ENCODE data around the gene CA4. TPM values are rescaled to one million over a fixed set of nuclear protein-coding genes. Genes with fewer than 3 reads are reported as not detected.

The CA4 gene
- total RNA-seq, 1 experiment from 2014 or later: 6.7 TPM

DNA sequence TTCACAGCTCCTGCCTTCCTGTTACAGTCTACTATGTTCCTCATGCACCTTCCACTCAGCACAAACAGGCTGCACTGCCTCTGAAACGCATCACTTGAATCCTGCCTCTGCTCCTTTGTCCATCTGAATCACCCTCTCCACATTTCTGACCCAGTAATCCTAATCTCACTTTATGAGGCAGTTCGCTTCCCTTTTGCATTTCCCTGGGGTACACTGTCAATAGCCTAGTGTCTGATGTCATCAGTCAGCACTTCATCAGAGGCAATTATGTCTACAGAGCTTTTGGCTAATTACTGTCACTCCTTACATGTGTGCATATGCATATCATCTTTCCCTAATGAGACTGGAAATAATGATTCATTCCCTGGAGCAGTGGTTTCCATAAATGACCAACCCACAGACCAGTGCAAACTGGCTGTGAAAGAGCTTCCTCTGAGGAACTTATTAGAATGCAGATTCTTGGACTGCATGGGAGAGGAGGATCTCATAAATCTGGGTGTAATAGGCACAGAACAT, 23.6 kb downstream of the CA4 start:
- CTCF ChIA-PET: interaction anchor here (0.5 to 1.8 kb wide), 4 partner anchors 15 to 69 kb away, joined by 3 to 5 read pairs (median 3); no protein-coding TSS in a partner anchor
- no peak for DNase-seq (ENCODE audit: low spot score)

DNA sequence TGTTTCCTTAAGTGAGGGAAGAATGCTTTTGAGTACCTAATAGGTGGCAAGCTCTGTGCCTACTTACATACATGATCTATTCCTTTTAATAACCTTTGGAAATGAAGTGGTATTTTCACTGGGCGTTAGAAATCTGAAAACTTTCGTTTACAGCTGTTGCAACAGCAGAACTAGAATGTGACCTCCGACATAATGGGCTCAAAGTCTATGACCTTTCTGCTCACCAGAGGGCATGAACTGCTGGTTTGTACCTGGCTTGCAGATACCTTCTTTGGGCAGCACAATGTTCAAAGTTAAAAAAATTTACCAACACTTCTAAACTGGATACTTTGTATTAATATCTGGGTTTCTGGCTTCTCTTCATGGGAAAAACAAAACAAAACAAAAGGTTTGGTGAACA, 24.3 kb downstream of the CA4 start:
- DNase-seq (ENCODE audit: low spot score) (no peak), ATAC-seq (no peak)
- H3K4me3 Mint-ChIP-seq: no peak overlapping the region
- H3K36me3 Mint-ChIP-seq: peaks cover 20% of the 10 kb centered on the region
- H3K27me3 Mint-ChIP-seq (ENCODE audit: low read depth): no peaks in the 10 kb centered on the region
- TF ChIP-seq NFATC4 (CRISPR knock-in tag; IDR thresholded peaks at IDR 0.05) (no peak), ZNF138 (CRISPR knock-in tag; conservative IDR thresholded peaks at IDR 0.05) (no peak), SOX15 (CRISPR knock-in tag; IDR thresholded peaks at IDR 0.05) (no peak), TEAD4 (CRISPR knock-in tag; IDR thresholded peaks at IDR 0.05) (no peak), IRF2 (CRISPR knock-in tag; IDR thresholded peaks at IDR 0.05; ENCODE audit: borderline replicate concordance, low read depth) (no peak)
- TF ChIP-seq, protein P1, sequence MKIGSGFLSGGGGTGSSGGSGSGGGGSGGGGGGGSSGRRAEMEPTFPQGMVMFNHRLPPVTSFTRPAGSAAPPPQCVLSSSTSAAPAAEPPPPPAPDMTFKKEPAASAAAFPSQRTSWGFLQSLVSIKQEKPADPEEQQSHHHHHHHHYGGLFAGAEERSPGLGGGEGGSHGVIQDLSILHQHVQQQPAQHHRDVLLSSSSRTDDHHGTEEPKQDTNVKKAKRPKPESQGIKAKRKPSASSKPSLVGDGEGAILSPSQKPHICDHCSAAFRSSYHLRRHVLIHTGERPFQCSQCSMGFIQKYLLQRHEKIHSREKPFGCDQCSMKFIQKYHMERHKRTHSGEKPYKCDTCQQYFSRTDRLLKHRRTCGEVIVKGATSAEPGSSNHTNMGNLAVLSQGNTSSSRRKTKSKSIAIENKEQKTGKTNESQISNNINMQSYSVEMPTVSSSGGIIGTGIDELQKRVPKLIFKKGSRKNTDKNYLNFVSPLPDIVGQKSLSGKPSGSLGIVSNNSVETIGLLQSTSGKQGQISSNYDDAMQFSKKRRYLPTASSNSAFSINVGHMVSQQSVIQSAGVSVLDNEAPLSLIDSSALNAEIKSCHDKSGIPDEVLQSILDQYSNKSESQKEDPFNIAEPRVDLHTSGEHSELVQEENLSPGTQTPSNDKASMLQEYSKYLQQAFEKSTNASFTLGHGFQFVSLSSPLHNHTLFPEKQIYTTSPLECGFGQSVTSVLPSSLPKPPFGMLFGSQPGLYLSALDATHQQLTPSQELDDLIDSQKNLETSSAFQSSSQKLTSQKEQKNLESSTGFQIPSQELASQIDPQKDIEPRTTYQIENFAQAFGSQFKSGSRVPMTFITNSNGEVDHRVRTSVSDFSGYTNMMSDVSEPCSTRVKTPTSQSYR (CRISPR knock-in tag; IDR thresholded peaks at IDR 0.05): no peak
- TF ChIP-seq, protein P2, sequence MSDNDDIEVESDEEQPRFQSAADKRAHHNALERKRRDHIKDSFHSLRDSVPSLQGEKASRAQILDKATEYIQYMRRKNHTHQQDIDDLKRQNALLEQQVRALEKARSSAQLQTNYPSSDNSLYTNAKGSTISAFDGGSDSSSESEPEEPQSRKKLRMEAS (CRISPR knock-in tag; IDR thresholded peaks at IDR 0.05): no peak
- TF ChIP-seq, protein P3, sequence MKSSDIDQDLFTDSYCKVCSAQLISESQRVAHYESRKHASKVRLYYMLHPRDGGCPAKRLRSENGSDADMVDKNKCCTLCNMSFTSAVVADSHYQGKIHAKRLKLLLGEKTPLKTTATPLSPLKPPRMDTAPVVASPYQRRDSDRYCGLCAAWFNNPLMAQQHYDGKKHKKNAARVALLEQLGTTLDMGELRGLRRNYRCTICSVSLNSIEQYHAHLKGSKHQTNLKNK (CRISPR knock-in tag; IDR thresholded peaks at IDR 0.05): no peak
- TF ChIP-seq, protein P4, sequence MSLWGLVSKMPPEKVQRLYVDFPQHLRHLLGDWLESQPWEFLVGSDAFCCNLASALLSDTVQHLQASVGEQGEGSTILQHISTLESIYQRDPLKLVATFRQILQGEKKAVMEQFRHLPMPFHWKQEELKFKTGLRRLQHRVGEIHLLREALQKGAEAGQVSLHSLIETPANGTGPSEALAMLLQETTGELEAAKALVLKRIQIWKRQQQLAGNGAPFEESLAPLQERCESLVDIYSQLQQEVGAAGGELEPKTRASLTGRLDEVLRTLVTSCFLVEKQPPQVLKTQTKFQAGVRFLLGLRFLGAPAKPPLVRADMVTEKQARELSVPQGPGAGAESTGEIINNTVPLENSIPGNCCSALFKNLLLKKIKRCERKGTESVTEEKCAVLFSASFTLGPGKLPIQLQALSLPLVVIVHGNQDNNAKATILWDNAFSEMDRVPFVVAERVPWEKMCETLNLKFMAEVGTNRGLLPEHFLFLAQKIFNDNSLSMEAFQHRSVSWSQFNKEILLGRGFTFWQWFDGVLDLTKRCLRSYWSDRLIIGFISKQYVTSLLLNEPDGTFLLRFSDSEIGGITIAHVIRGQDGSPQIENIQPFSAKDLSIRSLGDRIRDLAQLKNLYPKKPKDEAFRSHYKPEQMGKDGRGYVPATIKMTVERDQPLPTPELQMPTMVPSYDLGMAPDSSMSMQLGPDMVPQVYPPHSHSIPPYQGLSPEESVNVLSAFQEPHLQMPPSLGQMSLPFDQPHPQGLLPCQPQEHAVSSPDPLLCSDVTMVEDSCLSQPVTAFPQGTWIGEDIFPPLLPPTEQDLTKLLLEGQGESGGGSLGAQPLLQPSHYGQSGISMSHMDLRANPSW (CRISPR knock-in tag; conservative IDR thresholded peaks at IDR 0.05; ENCODE audit: low read depth): no peak
- no peaks in the 10 kb centered on the region for H3K9me3 Mint-ChIP-seq
- H3K27ac Mint-ChIP-seq: peak overlapping the region; percentile 20; the same call in 1 of the 2 replicates
- ChIA-PET CTCF (interaction anchor here (1.2 to 1.8 kb wide), 3 partner anchors 15 to 32 kb away, joined by 3 to 5 read pairs (median 3); no protein-coding TSS in a partner anchor), POLR2A (no interaction called here)
- H3K4me1 Mint-ChIP-seq: peaks cover 17% of the 10 kb centered on the region

More for the DNA sequence above, 23.6 kb downstream of the CA4 start:
- Mint-ChIP-seq H3K4me3 (no peak overlapping the region), H3K27me3 (ENCODE audit: low read depth) (no peaks in the 10 kb centered on the region), H3K27ac (peak overlapping the region; percentile 24; the same call in 1 of the 2 replicates), H3K9me3 (no peaks in the 10 kb centered on the region), H3K4me1 (peaks cover 17% of the 10 kb centered on the region), H3K36me3 (peaks cover 13% of the 10 kb centered on the region)
- no peak for TF ChIP-seq ZNF671 (CRISPR knock-in tag; IDR thresholded peaks at IDR 0.05)
- no peak for TF ChIP-seq SP1 (CRISPR knock-in tag; conservative IDR thresholded peaks at IDR 0.05)
- no peak for TF ChIP-seq FOXP1 (CRISPR knock-in tag; IDR thresholded peaks at IDR 0.05; ENCODE audit: borderline replicate concordance)
- no peak for TF ChIP-seq NFE2L1 (CRISPR knock-in tag; IDR thresholded peaks at IDR 0.05)
- no peak for TF ChIP-seq ZNF423 (CRISPR knock-in tag; IDR thresholded peaks at IDR 0.05)
- no peak for TF ChIP-seq SMAD4 (CRISPR knock-in tag; IDR thresholded peaks at IDR 0.05)
- no peak for TF ChIP-seq HMGA2 (CRISPR knock-in tag; IDR thresholded peaks at IDR 0.05)
- TF ChIP-seq MXD4 (CRISPR knock-in tag; IDR thresholded peaks at IDR 0.05; ENCODE audit: borderline replicate concordance): no peak
- TF ChIP-seq, protein P5, sequence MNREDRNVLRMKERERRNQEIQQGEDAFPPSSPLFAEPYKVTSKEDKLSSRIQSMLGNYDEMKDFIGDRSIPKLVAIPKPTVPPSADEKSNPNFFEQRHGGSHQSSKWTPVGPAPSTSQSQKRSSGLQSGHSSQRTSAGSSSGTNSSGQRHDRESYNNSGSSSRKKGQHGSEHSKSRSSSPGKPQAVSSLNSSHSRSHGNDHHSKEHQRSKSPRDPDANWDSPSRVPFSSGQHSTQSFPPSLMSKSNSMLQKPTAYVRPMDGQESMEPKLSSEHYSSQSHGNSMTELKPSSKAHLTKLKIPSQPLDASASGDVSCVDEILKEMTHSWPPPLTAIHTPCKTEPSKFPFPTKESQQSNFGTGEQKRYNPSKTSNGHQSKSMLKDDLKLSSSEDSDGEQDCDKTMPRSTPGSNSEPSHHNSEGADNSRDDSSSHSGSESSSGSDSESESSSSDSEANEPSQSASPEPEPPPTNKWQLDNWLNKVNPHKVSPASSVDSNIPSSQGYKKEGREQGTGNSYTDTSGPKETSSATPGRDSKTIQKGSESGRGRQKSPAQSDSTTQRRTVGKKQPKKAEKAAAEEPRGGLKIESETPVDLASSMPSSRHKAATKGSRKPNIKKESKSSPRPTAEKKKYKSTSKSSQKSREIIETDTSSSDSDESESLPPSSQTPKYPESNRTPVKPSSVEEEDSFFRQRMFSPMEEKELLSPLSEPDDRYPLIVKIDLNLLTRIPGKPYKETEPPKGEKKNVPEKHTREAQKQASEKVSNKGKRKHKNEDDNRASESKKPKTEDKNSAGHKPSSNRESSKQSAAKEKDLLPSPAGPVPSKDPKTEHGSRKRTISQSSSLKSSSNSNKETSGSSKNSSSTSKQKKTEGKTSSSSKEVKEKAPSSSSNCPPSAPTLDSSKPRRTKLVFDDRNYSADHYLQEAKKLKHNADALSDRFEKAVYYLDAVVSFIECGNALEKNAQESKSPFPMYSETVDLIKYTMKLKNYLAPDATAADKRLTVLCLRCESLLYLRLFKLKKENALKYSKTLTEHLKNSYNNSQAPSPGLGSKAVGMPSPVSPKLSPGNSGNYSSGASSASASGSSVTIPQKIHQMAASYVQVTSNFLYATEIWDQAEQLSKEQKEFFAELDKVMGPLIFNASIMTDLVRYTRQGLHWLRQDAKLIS (CRISPR knock-in tag; IDR thresholded peaks at IDR 0.05; ENCODE audit: borderline replicate concordance): no peak
- TF ChIP-seq, protein P6, sequence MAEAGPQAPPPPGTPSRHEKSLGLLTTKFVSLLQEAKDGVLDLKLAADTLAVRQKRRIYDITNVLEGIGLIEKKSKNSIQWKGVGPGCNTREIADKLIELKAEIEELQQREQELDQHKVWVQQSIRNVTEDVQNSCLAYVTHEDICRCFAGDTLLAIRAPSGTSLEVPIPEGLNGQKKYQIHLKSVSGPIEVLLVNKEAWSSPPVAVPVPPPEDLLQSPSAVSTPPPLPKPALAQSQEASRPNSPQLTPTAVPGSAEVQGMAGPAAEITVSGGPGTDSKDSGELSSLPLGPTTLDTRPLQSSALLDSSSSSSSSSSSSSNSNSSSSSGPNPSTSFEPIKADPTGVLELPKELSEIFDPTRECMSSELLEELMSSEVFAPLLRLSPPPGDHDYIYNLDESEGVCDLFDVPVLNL (CRISPR knock-in tag; IDR thresholded peaks at IDR 0.05; ENCODE audit: borderline replicate concordance, low read depth): no peak
- POLR2A ChIA-PET: no interaction called here
- ATAC-seq: no peak
